HEK293 (cell line): ENCODE data around the gene OR8D2.

ENCODE experiments used
- CTCF ChIA-PET: fragments of 350-600 bp; formaldehyde crosslinking; extraction: SDS; loops from one replicate; lab custom pipeline; 2021; ENCODE audit warnings: antibody characterized with exemption; lab: Yijun Ruan, JAX
- POLR2A ChIA-PET: fragments of 300-600 bp; formaldehyde crosslinking; extraction: SDS; loops from one replicate; lab custom pipeline; 2020; ENCODE audit warnings: antibody characterized with exemption, inconsistent platforms; lab: Yijun Ruan, JAX
- H3K27ac ChIP-seq: fragments of 200-500 bp; sonication (Bioruptor generic); 2 replicates; pipeline ENCODE4 v1.5.1; 2014; ENCODE audit warnings: low read depth, low read length, control low read depth, inconsistent platforms; ENCODE audit errors: extremely low read depth
- H3K36me3 ChIP-seq, 2 experiments: fragments of 200-500 bp in 1 of 2; sonication (Bioruptor generic) in 1 of 2; 1 replicate in 1 of 2; 2 replicates in 1 of 2; pipeline ENCODE4 v1.5.1; 2014 to 2017; ENCODE audit warnings: inconsistent platforms in 2 of 2, low read length in 2 of 2; ENCODE audit not compliant: control insufficient read depth in 2 of 2, insufficient read depth in 1 of 2
- H3K4me1 ChIP-seq: fragments of 200-500 bp; sonication (Bioruptor generic); 2 replicates; pipeline ENCODE4 v1.5.1; 2014; ENCODE audit warnings: mild to moderate bottlenecking, low read length, inconsistent platforms; ENCODE audit not compliant: control insufficient read depth, insufficient read depth
- H3K4me3 ChIP-seq: 2 replicates; pipeline ENCODE4 v1.5.1; 2011; ENCODE audit warnings: low read depth, mild to moderate bottlenecking, control low read depth, low read length, moderate library complexity
- H3K9me3 ChIP-seq: fragments of 200-500 bp; sonication (Bioruptor generic); 2 replicates; pipeline ENCODE4 v1.5.1; 2014; ENCODE audit warnings: low read depth, low read length, inconsistent platforms; ENCODE audit not compliant: control insufficient read depth, insufficient read depth
- YY1 ChIP-seq: fragments of 450-650 bp; formaldehyde crosslinking; IDR thresholded peaks from 2 replicates; pipeline ENCODE4 v1.5.1; 2018; ENCODE audit warnings: missing biosample characterization, missing genetic modification characterization
- ZEB2 ChIP-seq: fragments of 450-650 bp; formaldehyde crosslinking; IDR thresholded peaks from 2 replicates; pipeline ENCODE4 v1.5.1; 2016; ENCODE audit warnings: missing biosample characterization, missing genetic modification characterization
- ZFHX2 ChIP-seq: fragments of 450-650 bp; formaldehyde crosslinking; conservative IDR thresholded peaks from 2 replicates; pipeline ENCODE4 v1.5.1; 2016; ENCODE audit warnings: missing biosample characterization, missing genetic modification characterization
- ZNF10 ChIP-seq: fragments of 450-650 bp; formaldehyde crosslinking; IDR thresholded peaks from 2 replicates; pipeline ENCODE4 v1.5.1; 2017; ENCODE audit warnings: missing biosample characterization, missing genetic modification characterization
- ZNF23 ChIP-seq: fragments of 450-650 bp; formaldehyde crosslinking; IDR thresholded peaks from 2 replicates; pipeline ENCODE4 v1.5.1; 2016; ENCODE audit warnings: missing biosample characterization, missing genetic modification characterization, borderline replicate concordance
- ZNF366 ChIP-seq: fragments of 450-650 bp; formaldehyde crosslinking; conservative IDR thresholded peaks from 2 replicates; pipeline ENCODE4 v1.5.1; 2016; ENCODE audit warnings: missing biosample characterization, missing genetic modification characterization
- ZNF501 ChIP-seq: fragments of 450-650 bp; formaldehyde crosslinking; IDR thresholded peaks from 2 replicates; pipeline ENCODE4 v1.5.1; 2016; ENCODE audit warnings: missing biosample characterization, missing genetic modification characterization
- ZNF510 ChIP-seq: fragments of 450-650 bp; formaldehyde crosslinking; IDR thresholded peaks from 2 replicates; pipeline ENCODE4 v1.5.1; 2018; ENCODE audit warnings: mild to moderate bottlenecking, missing genetic modification characterization, missing biosample characterization; ENCODE audit not compliant: insufficient replicate concordance
- ZNF530 ChIP-seq: fragments of 450-650 bp; formaldehyde crosslinking; IDR thresholded peaks from 2 replicates; pipeline ENCODE4 v1.5.1; 2016; ENCODE audit warnings: low read depth, missing biosample characterization, missing genetic modification characterization
- ZNF629 ChIP-seq: fragments of 450-650 bp; formaldehyde crosslinking; IDR thresholded peaks from 2 replicates; pipeline ENCODE4 v1.5.1; 2017; ENCODE audit warnings: missing biosample characterization, missing genetic modification characterization
- ZNF707 ChIP-seq: fragments of 450-650 bp; formaldehyde crosslinking; IDR thresholded peaks from 2 replicates; pipeline ENCODE4 v1.5.1; 2016; ENCODE audit warnings: missing biosample characterization, missing genetic modification characterization
- ZNF837 ChIP-seq: fragments of 450-650 bp; formaldehyde crosslinking; IDR thresholded peaks from 2 replicates; pipeline ENCODE4 v1.5.1; 2016; ENCODE audit warnings: missing biosample characterization, missing genetic modification characterization
- ZSCAN16 ChIP-seq: fragments of 450-650 bp; formaldehyde crosslinking; IDR thresholded peaks from 2 replicates; pipeline ENCODE4 v1.5.1; 2016; ENCODE audit warnings: missing biosample characterization, missing genetic modification characterization
- TF ChIP-seq, protein P1 (sequence below): fragments of 450-650 bp; formaldehyde crosslinking; IDR thresholded peaks from 2 replicates; pipeline ENCODE4 v1.5.1; 2016; ENCODE audit warnings: missing biosample characterization, missing genetic modification characterization
- TF ChIP-seq, protein P2 (sequence below): fragments of 450-650 bp; formaldehyde crosslinking; IDR thresholded peaks from 2 replicates; pipeline ENCODE4 v1.5.1; 2016; ENCODE audit warnings: missing biosample characterization, missing genetic modification characterization
- TF ChIP-seq, protein P3 (sequence below): fragments of 450-650 bp; formaldehyde crosslinking; IDR thresholded peaks from 2 replicates; pipeline ENCODE4 v1.5.1; 2016; ENCODE audit warnings: missing biosample characterization, missing genetic modification characterization, borderline replicate concordance
- TF ChIP-seq, protein P4 (sequence below): fragments of 450-650 bp; IDR thresholded peaks from 2 replicates; pipeline ENCODE4 v1.5.1; 2018; ENCODE audit warnings: missing biosample characterization, mild to moderate bottlenecking, missing genetic modification characterization
- TF ChIP-seq, protein P5 (sequence below): fragments of 450-650 bp; formaldehyde crosslinking; IDR thresholded peaks from 2 replicates; pipeline ENCODE4 v1.5.1; 2016; ENCODE audit warnings: missing biosample characterization, missing genetic modification characterization
- TF ChIP-seq, protein P6 (sequence below): fragments of 450-650 bp; formaldehyde crosslinking; IDR thresholded peaks from 2 replicates; pipeline ENCODE4 v1.5.1; 2016; ENCODE audit warnings: missing biosample characterization, missing genetic modification characterization
- TF ChIP-seq, protein P7 (sequence below): fragments of 450-650 bp; formaldehyde crosslinking; IDR thresholded peaks from 2 replicates; pipeline ENCODE4 v1.5.1; 2016; ENCODE audit warnings: missing biosample characterization, missing genetic modification characterization, borderline replicate concordance

Gene OR8D2

DNA sequence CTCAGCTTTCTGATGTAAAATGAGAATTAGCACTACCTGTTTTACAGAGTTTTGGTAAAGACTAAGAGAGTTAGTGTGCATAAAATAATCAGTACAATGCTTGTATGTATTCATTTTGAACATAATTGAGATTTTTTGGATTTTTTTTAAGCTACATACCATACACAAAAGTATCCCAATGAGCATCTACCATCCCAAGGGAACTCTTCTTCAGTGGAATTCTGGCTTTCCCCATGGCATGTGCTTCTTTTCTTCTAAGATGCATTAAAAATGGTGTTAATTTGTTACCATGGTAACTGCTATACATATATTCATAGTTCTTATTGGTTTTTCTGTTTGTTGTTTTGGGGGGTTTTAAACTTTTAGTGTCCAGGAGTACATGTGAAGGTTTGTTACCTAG lies 24.0 kb downstream of the OR8D2 start (continued):
- TF ChIP-seq, protein P1, sequence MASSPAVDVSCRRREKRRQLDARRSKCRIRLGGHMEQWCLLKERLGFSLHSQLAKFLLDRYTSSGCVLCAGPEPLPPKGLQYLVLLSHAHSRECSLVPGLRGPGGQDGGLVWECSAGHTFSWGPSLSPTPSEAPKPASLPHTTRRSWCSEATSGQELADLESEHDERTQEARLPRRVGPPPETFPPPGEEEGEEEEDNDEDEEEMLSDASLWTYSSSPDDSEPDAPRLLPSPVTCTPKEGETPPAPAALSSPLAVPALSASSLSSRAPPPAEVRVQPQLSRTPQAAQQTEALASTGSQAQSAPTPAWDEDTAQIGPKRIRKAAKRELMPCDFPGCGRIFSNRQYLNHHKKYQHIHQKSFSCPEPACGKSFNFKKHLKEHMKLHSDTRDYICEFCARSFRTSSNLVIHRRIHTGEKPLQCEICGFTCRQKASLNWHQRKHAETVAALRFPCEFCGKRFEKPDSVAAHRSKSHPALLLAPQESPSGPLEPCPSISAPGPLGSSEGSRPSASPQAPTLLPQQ (tag by site-specific recombination): no peak
- TF ChIP-seq, protein P2, sequence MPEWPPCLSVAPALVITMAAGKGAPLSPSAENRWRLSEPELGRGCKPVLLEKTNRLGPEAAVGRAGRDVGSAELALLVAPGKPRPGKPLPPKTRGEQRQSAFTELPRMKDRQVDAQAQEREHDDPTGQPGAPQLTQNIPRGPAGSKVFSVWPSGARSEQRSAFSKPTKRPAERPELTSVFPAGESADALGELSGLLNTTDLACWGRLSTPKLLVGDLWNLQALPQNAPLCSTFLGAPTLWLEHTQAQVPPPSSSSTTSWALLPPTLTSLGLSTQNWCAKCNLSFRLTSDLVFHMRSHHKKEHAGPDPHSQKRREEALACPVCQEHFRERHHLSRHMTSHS (tag by site-specific recombination): no peak
- TF ChIP-seq ZFHX2 (tag by site-specific recombination): no peak

DNA sequence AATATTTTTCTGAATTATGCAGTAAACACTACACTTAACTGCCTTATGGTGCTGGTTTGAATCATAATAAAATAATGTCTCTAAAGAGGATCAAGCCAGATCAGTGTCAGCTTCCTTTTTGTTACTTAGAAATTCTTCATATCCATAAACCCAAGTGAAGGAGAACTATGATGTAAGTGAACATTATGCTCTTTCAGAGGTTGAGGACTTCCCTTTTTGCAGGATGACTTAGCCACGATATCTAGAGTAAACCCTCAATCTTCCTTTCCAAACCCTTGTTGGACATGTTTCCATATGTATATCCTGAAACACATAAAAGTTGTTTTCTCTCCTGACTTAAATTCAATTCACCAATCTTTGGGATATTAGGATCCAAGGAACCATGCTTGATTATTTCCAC lies 25.3 kb downstream of the OR8D2 start:
- CTCF ChIA-PET: no interaction called here
- TF ChIP-seq, protein P3, sequence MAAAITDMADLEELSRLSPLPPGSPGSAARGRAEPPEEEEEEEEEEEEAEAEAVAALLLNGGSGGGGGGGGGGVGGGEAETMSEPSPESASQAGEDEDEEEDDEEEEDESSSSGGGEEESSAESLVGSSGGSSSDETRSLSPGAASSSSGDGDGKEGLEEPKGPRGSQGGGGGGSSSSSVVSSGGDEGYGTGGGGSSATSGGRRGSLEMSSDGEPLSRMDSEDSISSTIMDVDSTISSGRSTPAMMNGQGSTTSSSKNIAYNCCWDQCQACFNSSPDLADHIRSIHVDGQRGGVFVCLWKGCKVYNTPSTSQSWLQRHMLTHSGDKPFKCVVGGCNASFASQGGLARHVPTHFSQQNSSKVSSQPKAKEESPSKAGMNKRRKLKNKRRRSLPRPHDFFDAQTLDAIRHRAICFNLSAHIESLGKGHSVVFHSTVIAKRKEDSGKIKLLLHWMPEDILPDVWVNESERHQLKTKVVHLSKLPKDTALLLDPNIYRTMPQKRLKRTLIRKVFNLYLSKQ: no peak
- TF ChIP-seq ZNF10 (tag by site-specific recombination): no peak
- TF ChIP-seq YY1 (tag by site-specific recombination): no peak
- no peak for TF ChIP-seq ZNF629
- no peak for TF ChIP-seq ZNF501 (tag by site-specific recombination)
- TF ChIP-seq, protein P4, sequence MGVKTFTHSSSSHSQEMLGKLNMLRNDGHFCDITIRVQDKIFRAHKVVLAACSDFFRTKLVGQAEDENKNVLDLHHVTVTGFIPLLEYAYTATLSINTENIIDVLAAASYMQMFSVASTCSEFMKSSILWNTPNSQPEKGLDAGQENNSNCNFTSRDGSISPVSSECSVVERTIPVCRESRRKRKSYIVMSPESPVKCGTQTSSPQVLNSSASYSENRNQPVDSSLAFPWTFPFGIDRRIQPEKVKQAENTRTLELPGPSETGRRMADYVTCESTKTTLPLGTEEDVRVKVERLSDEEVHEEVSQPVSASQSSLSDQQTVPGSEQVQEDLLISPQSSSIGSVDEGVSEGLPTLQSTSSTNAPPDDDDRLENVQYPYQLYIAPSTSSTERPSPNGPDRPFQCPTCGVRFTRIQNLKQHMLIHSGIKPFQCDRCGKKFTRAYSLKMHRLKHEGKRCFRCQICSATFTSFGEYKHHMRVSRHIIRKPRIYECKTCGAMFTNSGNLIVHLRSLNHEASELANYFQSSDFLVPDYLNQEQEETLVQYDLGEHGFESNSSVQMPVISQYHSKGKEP (tag by site-specific recombination): no peak
- no peak for TF ChIP-seq ZNF366 (tag by site-specific recombination)
- TF ChIP-seq ZSCAN16 (tag by site-specific recombination): no peak
- TF ChIP-seq, protein P5, sequence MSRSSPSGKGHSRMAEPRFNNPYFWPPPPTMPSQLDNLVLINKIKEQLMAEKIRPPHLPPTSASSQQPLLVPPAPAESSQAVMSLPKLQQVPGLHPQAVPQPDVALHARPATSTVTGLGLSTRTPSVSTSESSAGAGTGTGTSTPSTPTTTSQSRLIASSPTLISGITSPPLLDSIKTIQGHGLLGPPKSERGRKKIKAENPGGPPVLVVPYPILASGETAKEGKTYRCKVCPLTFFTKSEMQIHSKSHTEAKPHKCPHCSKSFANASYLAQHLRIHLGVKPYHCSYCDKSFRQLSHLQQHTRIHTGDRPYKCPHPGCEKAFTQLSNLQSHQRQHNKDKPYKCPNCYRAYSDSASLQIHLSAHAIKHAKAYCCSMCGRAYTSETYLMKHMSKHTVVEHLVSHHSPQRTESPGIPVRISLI (tag by site-specific recombination): no peak
- TF ChIP-seq, protein P6, sequence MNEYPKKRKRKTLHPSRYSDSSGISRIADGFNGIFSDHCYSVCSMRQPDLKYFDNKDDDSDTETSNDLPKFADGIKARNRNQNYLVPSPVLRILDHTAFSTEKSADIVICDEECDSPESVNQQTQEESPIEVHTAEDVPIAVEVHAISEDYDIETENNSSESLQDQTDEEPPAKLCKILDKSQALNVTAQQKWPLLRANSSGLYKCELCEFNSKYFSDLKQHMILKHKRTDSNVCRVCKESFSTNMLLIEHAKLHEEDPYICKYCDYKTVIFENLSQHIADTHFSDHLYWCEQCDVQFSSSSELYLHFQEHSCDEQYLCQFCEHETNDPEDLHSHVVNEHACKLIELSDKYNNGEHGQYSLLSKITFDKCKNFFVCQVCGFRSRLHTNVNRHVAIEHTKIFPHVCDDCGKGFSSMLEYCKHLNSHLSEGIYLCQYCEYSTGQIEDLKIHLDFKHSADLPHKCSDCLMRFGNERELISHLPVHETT (tag by site-specific recombination): no peak
- TF ChIP-seq ZEB2: no peak
- no peak for TF ChIP-seq ZNF707 (tag by site-specific recombination)
- TF ChIP-seq, protein P7, sequence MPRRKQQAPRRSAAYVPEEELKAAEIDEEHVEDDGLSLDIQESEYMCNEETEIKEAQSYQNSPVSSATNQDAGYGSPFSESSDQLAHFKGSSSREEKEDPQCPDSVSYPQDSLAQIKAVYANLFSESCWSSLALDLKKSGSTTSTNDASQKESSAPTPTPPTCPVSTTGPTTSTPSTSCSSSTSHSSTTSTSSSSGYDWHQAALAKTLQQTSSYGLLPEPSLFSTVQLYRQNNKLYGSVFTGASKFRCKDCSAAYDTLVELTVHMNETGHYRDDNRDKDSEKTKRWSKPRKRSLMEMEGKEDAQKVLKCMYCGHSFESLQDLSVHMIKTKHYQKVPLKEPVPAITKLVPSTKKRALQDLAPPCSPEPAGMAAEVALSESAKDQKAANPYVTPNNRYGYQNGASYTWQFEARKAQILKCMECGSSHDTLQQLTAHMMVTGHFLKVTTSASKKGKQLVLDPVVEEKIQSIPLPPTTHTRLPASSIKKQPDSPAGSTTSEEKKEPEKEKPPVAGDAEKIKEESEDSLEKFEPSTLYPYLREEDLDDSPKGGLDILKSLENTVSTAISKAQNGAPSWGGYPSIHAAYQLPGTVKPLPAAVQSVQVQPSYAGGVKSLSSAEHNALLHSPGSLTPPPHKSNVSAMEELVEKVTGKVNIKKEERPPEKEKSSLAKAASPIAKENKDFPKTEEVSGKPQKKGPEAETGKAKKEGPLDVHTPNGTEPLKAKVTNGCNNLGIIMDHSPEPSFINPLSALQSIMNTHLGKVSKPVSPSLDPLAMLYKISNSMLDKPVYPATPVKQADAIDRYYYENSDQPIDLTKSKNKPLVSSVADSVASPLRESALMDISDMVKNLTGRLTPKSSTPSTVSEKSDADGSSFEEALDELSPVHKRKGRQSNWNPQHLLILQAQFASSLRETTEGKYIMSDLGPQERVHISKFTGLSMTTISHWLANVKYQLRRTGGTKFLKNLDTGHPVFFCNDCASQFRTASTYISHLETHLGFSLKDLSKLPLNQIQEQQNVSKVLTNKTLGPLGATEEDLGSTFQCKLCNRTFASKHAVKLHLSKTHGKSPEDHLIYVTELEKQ (tag by site-specific recombination): no peak
- TF ChIP-seq ZNF23 (tag by site-specific recombination): no peak
- no peak for TF ChIP-seq ZNF530 (tag by site-specific recombination)
- TF ChIP-seq ZNF837 (tag by site-specific recombination): no peak
- no peak for TF ChIP-seq ZNF510

More for the DNA sequence above, 25.3 kb downstream of the OR8D2 start:
- H3K27ac ChIP-seq: no peak overlapping the region
- no peaks in the 10 kb centered on the region for H3K36me3 ChIP-seq
- no peaks in the 10 kb centered on the region for H3K4me1 ChIP-seq
- H3K4me3 ChIP-seq: no peak overlapping the region
- POLR2A ChIA-PET: no interaction called here
- H3K9me3 ChIP-seq: no peaks in the 10 kb centered on the region
